Measurements from ENCODE around the gene DIAPH2.

DNA sequence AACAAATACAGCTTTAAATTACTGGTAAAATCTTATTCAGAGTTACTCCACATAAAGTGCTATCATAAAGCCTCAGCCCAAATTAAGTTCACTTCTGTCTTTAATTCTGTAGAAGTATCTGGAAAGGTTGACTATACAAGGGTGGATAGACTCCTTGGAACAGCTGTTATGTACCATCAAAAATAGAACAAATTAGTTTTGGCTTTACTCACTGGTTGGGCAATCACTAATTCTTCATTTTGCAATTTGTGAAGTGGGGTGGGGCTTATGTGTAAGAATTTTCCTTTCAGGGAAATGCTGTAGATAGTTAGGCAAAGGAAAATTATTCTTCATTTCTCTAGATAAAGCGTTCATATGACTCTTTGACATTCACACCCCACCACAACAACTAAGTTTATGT is 7.8 kb downstream of the DIAPH2 start:
- TF ChIP-seq, protein P1, sequence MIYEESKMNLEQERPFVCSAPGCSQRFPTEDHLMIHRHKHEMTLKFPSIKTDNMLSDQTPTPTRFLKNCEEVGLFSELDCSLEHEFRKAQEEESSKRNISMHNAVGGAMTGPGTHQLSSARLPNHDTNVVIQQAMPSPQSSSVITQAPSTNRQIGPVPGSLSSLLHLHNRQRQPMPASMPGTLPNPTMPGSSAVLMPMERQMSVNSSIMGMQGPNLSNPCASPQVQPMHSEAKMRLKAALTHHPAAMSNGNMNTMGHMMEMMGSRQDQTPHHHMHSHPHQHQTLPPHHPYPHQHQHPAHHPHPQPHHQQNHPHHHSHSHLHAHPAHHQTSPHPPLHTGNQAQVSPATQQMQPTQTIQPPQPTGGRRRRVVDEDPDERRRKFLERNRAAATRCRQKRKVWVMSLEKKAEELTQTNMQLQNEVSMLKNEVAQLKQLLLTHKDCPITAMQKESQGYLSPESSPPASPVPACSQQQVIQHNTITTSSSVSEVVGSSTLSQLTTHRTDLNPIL (CRISPR knock-in tag; IDR thresholded peaks at IDR 0.05; ENCODE audit: low read depth), result no peak
- TF ChIP-seq, protein P2, sequence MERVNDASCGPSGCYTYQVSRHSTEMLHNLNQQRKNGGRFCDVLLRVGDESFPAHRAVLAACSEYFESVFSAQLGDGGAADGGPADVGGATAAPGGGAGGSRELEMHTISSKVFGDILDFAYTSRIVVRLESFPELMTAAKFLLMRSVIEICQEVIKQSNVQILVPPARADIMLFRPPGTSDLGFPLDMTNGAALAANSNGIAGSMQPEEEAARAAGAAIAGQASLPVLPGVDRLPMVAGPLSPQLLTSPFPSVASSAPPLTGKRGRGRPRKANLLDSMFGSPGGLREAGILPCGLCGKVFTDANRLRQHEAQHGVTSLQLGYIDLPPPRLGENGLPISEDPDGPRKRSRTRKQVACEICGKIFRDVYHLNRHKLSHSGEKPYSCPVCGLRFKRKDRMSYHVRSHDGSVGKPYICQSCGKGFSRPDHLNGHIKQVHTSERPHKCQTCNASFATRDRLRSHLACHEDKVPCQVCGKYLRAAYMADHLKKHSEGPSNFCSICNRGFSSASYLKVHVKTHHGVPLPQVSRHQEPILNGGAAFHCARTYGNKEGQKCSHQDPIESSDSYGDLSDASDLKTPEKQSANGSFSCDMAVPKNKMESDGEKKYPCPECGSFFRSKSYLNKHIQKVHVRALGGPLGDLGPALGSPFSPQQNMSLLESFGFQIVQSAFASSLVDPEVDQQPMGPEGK (CRISPR knock-in tag; IDR thresholded peaks at IDR 0.05; ENCODE audit: borderline replicate concordance), result no peak
- TF ChIP-seq ISL1 (CRISPR knock-in tag; IDR thresholded peaks at IDR 0.05), result no peak
- no peak for TF ChIP-seq GLIS3 (CRISPR knock-in tag; IDR thresholded peaks at IDR 0.05)
- TF ChIP-seq, protein P3, sequence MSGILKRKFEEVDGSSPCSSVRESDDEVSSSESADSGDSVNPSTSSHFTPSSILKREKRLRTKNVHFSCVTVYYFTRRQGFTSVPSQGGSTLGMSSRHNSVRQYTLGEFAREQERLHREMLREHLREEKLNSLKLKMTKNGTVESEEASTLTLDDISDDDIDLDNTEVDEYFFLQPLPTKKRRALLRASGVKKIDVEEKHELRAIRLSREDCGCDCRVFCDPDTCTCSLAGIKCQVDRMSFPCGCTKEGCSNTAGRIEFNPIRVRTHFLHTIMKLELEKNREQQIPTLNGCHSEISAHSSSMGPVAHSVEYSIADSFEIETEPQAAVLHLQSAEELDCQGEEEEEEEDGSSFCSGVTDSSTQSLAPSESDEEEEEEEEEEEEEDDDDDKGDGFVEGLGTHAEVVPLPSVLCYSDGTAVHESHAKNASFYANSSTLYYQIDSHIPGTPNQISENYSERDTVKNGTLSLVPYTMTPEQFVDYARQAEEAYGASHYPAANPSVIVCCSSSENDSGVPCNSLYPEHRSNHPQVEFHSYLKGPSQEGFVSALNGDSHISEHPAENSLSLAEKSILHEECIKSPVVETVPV (CRISPR knock-in tag; IDR thresholded peaks at IDR 0.05), result no peak
